H1 (cell line): ENCODE measurements around the gene GRIP1. TPM values are rescaled to one million over a fixed set of nuclear protein-coding genes. Genes with fewer than 3 reads are reported as not detected.

ENCODE experiments used
- CTCF ChIA-PET: fragments of 300-600 bp; sonication (Branson Sonifier 250); formaldehyde crosslinking; loops from one replicate; lab custom pipeline; 2021; ENCODE audit not compliant: partially characterized antibody; lab: Charles Lee
- POLR2A ChIA-PET: fragments of 300-600 bp; sonication (Branson Sonifier 250); formaldehyde crosslinking; loops from one replicate; lab custom pipeline; 2021; ENCODE audit warnings: inconsistent platforms; ENCODE audit not compliant: partially characterized antibody; lab: Charles Lee
- DNase-seq, 2 experiments: peaks; one replicate each; pipeline versions ENCODE4 v3.0.0 to v3.0.0-alpha.2; 2010 to 2022; ENCODE audit warnings: low spot score in 2 of 2, low read depth in 1 of 2, mixed read lengths in 1 of 2
- FAIRE-seq: peaks from 2 replicates; lab custom pipeline; 2011; peaks lifted over from hg19 to GRCh38; lab: Jason Lieb, UNC
- H2AFZ ChIP-seq: 2 replicates; pipeline ENCODE4 v1.8.1; 2012; ENCODE audit warnings: low read length, inconsistent platforms
- H2AK5ac ChIP-seq: 2 replicates; pipeline ENCODE4 v1.6.1; 2013; ENCODE audit warnings: low read depth, low read length
- H2BK120ac ChIP-seq: replicated peaks from 2 replicates; pipeline ENCODE3; 2013; ENCODE audit warnings: low read depth, low read length, inconsistent platforms
- H2BK12ac ChIP-seq: 2 replicates; pipeline ENCODE4 v1.6.1; 2013; ENCODE audit warnings: low read depth, low read length
- H2BK15ac ChIP-seq: 2 replicates; pipeline ENCODE4 v1.6.1; 2013; ENCODE audit warnings: low read length
- H2BK20ac ChIP-seq: 2 replicates; pipeline ENCODE4 v1.6.1; 2013; ENCODE audit warnings: low read length
- H2BK5ac ChIP-seq: 2 replicates; pipeline ENCODE4 v1.6.1; 2013; ENCODE audit warnings: low read depth, low read length
- H3K14ac ChIP-seq: 2 replicates; pipeline ENCODE4 v1.6.1; 2013; ENCODE audit warnings: inconsistent platforms; ENCODE audit not compliant: insufficient read length
- H3K18ac ChIP-seq: 2 replicates; pipeline ENCODE4 v1.6.1; 2013; ENCODE audit warnings: low read length; ENCODE audit errors: extremely low read depth
- H3K23ac ChIP-seq: 2 replicates; pipeline ENCODE4 v1.6.1; 2013; ENCODE audit warnings: inconsistent platforms; ENCODE audit not compliant: insufficient read length
- H3K23me2 ChIP-seq: 2 replicates; pipeline ENCODE4 v1.6.1; 2013; ENCODE audit warnings: low read depth, low read length
- H3K27ac ChIP-seq: 2 replicates; pipeline ENCODE4 v1.6.1; 2011; ENCODE audit warnings: low read depth, low read length, inconsistent platforms
- H3K27me3 ChIP-seq, 4 experiments: replicated peaks in 1 of 4; 1 replicate in 1 of 4; 2 replicates in 3 of 4; pipeline versions ENCODE4 v1.6.1 to v1.8.1; 2011 to 2013; ENCODE audit warnings: low read length in 3 of 4, mild to moderate bottlenecking in 3 of 4, inconsistent platforms in 2 of 4, mixed read lengths in 2 of 4, moderate library complexity in 1 of 4; ENCODE audit not compliant: control insufficient read depth in 3 of 4, insufficient read depth in 3 of 4; ENCODE audit errors: extremely low read depth in 1 of 4
- H3K36me3 ChIP-seq, 4 experiments: 2 replicates each; pipeline versions ENCODE4 v1.6.1 to v1.8.1; 2011 to 2013; ENCODE audit warnings: mild to moderate bottlenecking in 4 of 4, low read length in 3 of 4, moderate library complexity in 2 of 4, control low read depth in 1 of 4, inconsistent platforms in 1 of 4; ENCODE audit not compliant: insufficient read depth in 4 of 4, control insufficient read depth in 2 of 4
- H3K4ac ChIP-seq: replicated peaks from 2 replicates; pipeline ENCODE3; 2013; ENCODE audit warnings: low read length, low read depth, mixed read lengths, inconsistent platforms; ENCODE audit not compliant: insufficient read length
- H3K4me1 ChIP-seq, 4 experiments: replicated peaks in 1 of 4; 1 replicate in 1 of 4; 2 replicates in 3 of 4; pipeline versions ENCODE4 v1.6.1 to v1.8.1; 2011 to 2013; ENCODE audit warnings: low read length in 3 of 4, inconsistent platforms in 2 of 4, mixed read lengths in 1 of 4; ENCODE audit not compliant: insufficient read depth in 4 of 4, control insufficient read depth in 3 of 4
- H3K4me2 ChIP-seq, 2 experiments: 2 replicates each; pipeline versions ENCODE4 v1.6.1 to v1.8.1; 2011 to 2013; ENCODE audit warnings: low read depth in 2 of 2, low read length in 2 of 2, control low read depth in 1 of 2, inconsistent platforms in 1 of 2, mild to moderate bottlenecking in 1 of 2; ENCODE audit not compliant: insufficient read depth in 1 of 2
- H3K4me3 ChIP-seq, 4 experiments: fragments of 200-600, 300-600 bp in 1 of 4; sonication (generic), shearing (Covaris generic), sonication (Bioruptor Twin) in 1 of 4; 2 replicates each; pipeline versions ENCODE4 v1.5.1 to v1.8.1; 2011 to 2016; ENCODE audit warnings: low read length in 4 of 4, low read depth in 3 of 4, control low read depth in 2 of 4, inconsistent platforms in 2 of 4, mild to moderate bottlenecking in 2 of 4, mixed read lengths in 1 of 4, moderate library complexity in 1 of 4; ENCODE audit not compliant: insufficient read depth in 2 of 4; ENCODE audit errors: extremely low read depth in 1 of 4
- H3K56ac ChIP-seq: replicated peaks from 2 replicates; pipeline ENCODE3; 2013; ENCODE audit warnings: low read depth, mild to moderate bottlenecking, mixed read lengths, low read length, inconsistent platforms; ENCODE audit not compliant: insufficient read length
- H3K79me1 ChIP-seq: 2 replicates; pipeline ENCODE4 v1.6.1; 2013; ENCODE audit warnings: low read depth, low read length, control low read depth
- H3K79me2 ChIP-seq, 2 experiments: 2 replicates each; pipeline versions ENCODE4 v1.6.1 to v1.8.1; 2012 to 2013; ENCODE audit warnings: low read length in 2 of 2, mild to moderate bottlenecking in 2 of 2, inconsistent platforms in 1 of 2; ENCODE audit not compliant: insufficient read depth in 2 of 2, control insufficient read depth in 1 of 2
- H3K9ac ChIP-seq, 4 experiments: replicated peaks in 1 of 4; 1 replicate in 1 of 4; 2 replicates in 3 of 4; pipeline versions ENCODE4 v1.6.1 to v1.8.1; 2011 to 2013; ENCODE audit warnings: low read depth in 3 of 4, low read length in 3 of 4, control low read depth in 2 of 4, mild to moderate bottlenecking in 2 of 4, moderate library complexity in 2 of 4, inconsistent platforms in 1 of 4; ENCODE audit errors: extremely low read depth in 1 of 4
- H3K9me3 ChIP-seq, 2 experiments: 2 replicates each; pipeline versions ENCODE4 v1.6.1 to v1.8.1; 2012 to 2013; ENCODE audit warnings: mild to moderate bottlenecking in 2 of 2, moderate library complexity in 2 of 2, control low read depth in 1 of 2, inconsistent platforms in 1 of 2, low read depth in 1 of 2, low read length in 1 of 2, mixed read lengths in 1 of 2; ENCODE audit not compliant: insufficient read depth in 2 of 2
- H4K20me1 ChIP-seq, 2 experiments: replicated peaks in 1 of 2; 2 replicates each; pipeline versions ENCODE3 to v1.8.1; 2011 to 2013; ENCODE audit warnings: inconsistent platforms in 2 of 2, low read length in 2 of 2, mild to moderate bottlenecking in 1 of 2; ENCODE audit not compliant: insufficient read depth in 2 of 2, control insufficient read depth in 1 of 2
- H4K5ac ChIP-seq: 2 replicates; pipeline ENCODE4 v1.6.1; 2013; ENCODE audit warnings: low read length, low read depth, mixed read lengths, inconsistent platforms; ENCODE audit not compliant: insufficient read length
- H4K8ac ChIP-seq: 2 replicates; pipeline ENCODE4 v1.8.0; 2013; ENCODE audit warnings: mild to moderate bottlenecking, moderate library complexity, low read length, inconsistent platforms; ENCODE audit not compliant: insufficient read depth; ENCODE audit errors: extremely low read depth
- H4K91ac ChIP-seq: replicated peaks from 2 replicates; pipeline ENCODE3; 2013; ENCODE audit warnings: low read length, mixed read lengths, inconsistent platforms; ENCODE audit not compliant: insufficient read length
- CEBPB ChIP-seq: IDR thresholded peaks from 2 replicates; pipeline ENCODE4 v1.6.1; 2012; ENCODE audit warnings: low read depth, low read length
- EP300 ChIP-seq, 2 experiments: IDR thresholded peaks; 1 replicate in 1 of 2; 2 replicates in 1 of 2; pipeline ENCODE4 v1.6.1; 2011 to 2012; ENCODE audit warnings: low read depth in 2 of 2, low read length in 2 of 2, mild to moderate bottlenecking in 2 of 2, borderline replicate concordance in 1 of 2, inconsistent platforms in 1 of 2, moderate library complexity in 1 of 2
- EZH2 ChIP-seq: fragments of 200-600 bp; sonication (generic); IDR thresholded peaks from 2 replicates; pipeline ENCODE4 v1.7.1; 2012; ENCODE audit warnings: low read depth, mild to moderate bottlenecking, moderate library complexity, low read length, inconsistent platforms; ENCODE audit not compliant: severe bottlenecking
- HDAC6 ChIP-seq: IDR thresholded peaks from one replicate; pipeline ENCODE4 v1.7.1; 2012; ENCODE audit warnings: low read depth, mild to moderate bottlenecking, inconsistent platforms, low read length, moderate library complexity
- JUN ChIP-seq: IDR thresholded peaks from 2 replicates; pipeline ENCODE4 v1.6.1; 2011; ENCODE audit warnings: low read depth, mild to moderate bottlenecking, improper control_type of control experiment, low read length
- MAFK ChIP-seq: IDR thresholded peaks from 2 replicates; pipeline ENCODE4 v1.6.1; 2012; ENCODE audit warnings: low read depth, mild to moderate bottlenecking, improper control_type of control experiment, low read length
- MAX ChIP-seq: IDR thresholded peaks from 2 replicates; pipeline ENCODE4 v1.6.1; 2012; ENCODE audit warnings: inconsistent platforms
- RFX5 ChIP-seq: IDR thresholded peaks from 2 replicates; pipeline ENCODE4 v1.6.1; 2011; ENCODE audit warnings: low read depth, low read length, improper control_type of control experiment, borderline replicate concordance
- RXRA ChIP-seq: IDR thresholded peaks from 2 replicates; pipeline ENCODE4 v1.6.1; 2011; ENCODE audit warnings: low read depth, mild to moderate bottlenecking, low read length, moderate library complexity; ENCODE audit not compliant: insufficient read depth
- SIN3A ChIP-seq, 2 experiments: IDR thresholded peaks in 1 of 2; conservative IDR thresholded peaks in 1 of 2; 2 replicates each; pipeline ENCODE4 v1.6.1; 2011 to 2012; ENCODE audit warnings: low read length in 2 of 2, improper control_type of control experiment in 1 of 2, low read depth in 1 of 2, mild to moderate bottlenecking in 1 of 2
- SP1 ChIP-seq: IDR thresholded peaks from 2 replicates; pipeline ENCODE4 v1.6.1; 2011; ENCODE audit warnings: low read depth, low read length
- TAF7 ChIP-seq: optimal IDR thresholded peaks from 2 replicates; pipeline ENCODE3; 2011; ENCODE audit warnings: low read depth, mild to moderate bottlenecking, inconsistent platforms, low read length, moderate library complexity, borderline replicate concordance
- TEAD4 ChIP-seq: IDR thresholded peaks from 2 replicates; pipeline ENCODE4 v1.6.1; 2012; ENCODE audit warnings: low read depth, low read length, inconsistent platforms, mixed read lengths
- WGBS, 2 experiments: shearing (Covaris generic) in 1 of 2; methylation state at CpG; one replicate each; pipeline versions ENCODE4 v1.1.6 to v1.1.7; 2013 to 2015; ENCODE audit warnings: low lambda C conversion rate in 2 of 2, mixed read lengths in 2 of 2, inconsistent platforms in 1 of 2, low coverage in 1 of 2, missing lambda C conversion rate in 1 of 2; ENCODE audit not compliant: insufficient replicate concordance in 2 of 2, insufficient coverage in 1 of 2, insufficient read length in 1 of 2; ENCODE audit errors: extremely low coverage in 1 of 2, missing lambda C conversion rate in 1 of 2; 5-methylcytosine and 5-hydroxymethylcytosine counted together
- polyA plus RNA-seq, 7 experiments: library from polyadenylated mRNA; depleted of rRNA in 3 of 7; stranded (reverse) in 5 of 7; unstranded in 2 of 7; fragments of >200 nt in 5 of 7; fragments of 200-250 nt in 2 of 7; gene quantifications; 1 replicate in 5 of 7; 2 replicates in 1 of 7; 4 replicates in 1 of 7; pipeline versions ENCODE4 v1.2.1 to v1.2.3, GENCODE V29; 2011 to 2013; ENCODE audit warnings: missing spikeins in 2 of 7, mixed read lengths in 2 of 7
- total RNA-seq: library from RNA; stranded (reverse); fragmentation: NEBNext Ultra II Directional; extraction: Animal tissue kit (Norgen Biotek cat#: 25700); gene quantifications from 2 replicates; pipeline ENCODE4 v1.2.1, GENCODE V29; 2021

GRIP1 gene
- total and polyA plus RNA-seq, 2 of the 8 experiments (the other 6 are each of a cell fraction or from before 2014, with no cell fraction given): 4.5 to 27.3 TPM

GRCh38 chr12:66590275-66590985 is 88.4 kb downstream of the GRIP1 start:
- Histone ChIP-seq H3K23me2 (no peaks in the 10 kb centered on the region), H3K23ac (no peak overlapping the region), H3K4me2 (no peak overlapping the region), H4K5ac (no peak overlapping the region), H3K79me2 (no peaks in the 10 kb centered on the region), H4K91ac (no peak overlapping the region), H2BK20ac (no peak overlapping the region), H3K18ac (no peak overlapping the region), H2BK15ac (no peak overlapping the region), H4K8ac (no peak overlapping the region), H3K56ac (no peak overlapping the region), H3K79me1 (no peaks in the 10 kb centered on the region), H2BK120ac (no peak overlapping the region), H3K4ac (no peak overlapping the region), H4K20me1 (no peaks in the 10 kb centered on the region), H3K27ac (no peak overlapping the region), H2BK5ac (no peak overlapping the region), H3K14ac (no peak overlapping the region), H3K4me1 (peaks cover 0 to 3% (median 0%) of the 10 kb centered on the region in 4 experiments; a peak in 1 of 7 replicates), H3K27me3 (no peaks in the 10 kb centered on the region), H3K4me3 (no peak overlapping the region), H2BK12ac (no peak overlapping the region), H3K9ac (no peak overlapping the region), H2AFZ (no peak overlapping the region), H3K36me3 (no peaks in the 10 kb centered on the region), H3K9me3 (no peaks in the 10 kb centered on the region), H2AK5ac (no peak overlapping the region)
- DNase-seq (no peak), FAIRE-seq (no peak)
- CTCF ChIA-PET: interaction anchor here (0.6 kb wide), 1 partner anchor 16 kb away, joined by 3 read pairs; no protein-coding TSS in a partner anchor
- POLR2A ChIA-PET: no interaction called here
- 85% methylated on average over 2 of the region's 2 CpGs; no CpG with 5 or more reads in 1 of the 2 experiments for WGBS, 2 experiments
- TF ChIP-seq JUN (no peak), TAF7 (no peak), CEBPB (no peak), EP300 (IDR thresholded peaks at IDR 0.05; ENCODE audit: borderline replicate concordance in 1 of 2, low read depth in 2 of 2, low read length in 2 of 2) (no peak), TEAD4 (no peak), MAFK (no peak), SIN3A (conservative IDR thresholded peaks at IDR 0.05 in 1 of 2, IDR thresholded peaks at IDR 0.05 in 1 of 2; ENCODE audit: low read depth in 1 of 2, low read length in 2 of 2) (no peak), RXRA (no peak), SP1 (no peak), RFX5 (no peak), EZH2 (no peak), MAX (no peak), HDAC6 (no peak)
